GM21576 (cell line): ENCODE measurements around the gene CHL1.
"Not testable (repeated sequence)": the region's sequence is repeated elsewhere in the genome, so short reads cannot be mapped to it uniquely, and the experiment has no call there.

ENCODE experiments used
- ATAC-seq: cut with Tn5 transposase; IDR thresholded peaks from one replicate; pipeline ENCODE4 v1.9.1; 2021; ENCODE audit warnings: mild to moderate bottlenecking, moderate library complexity; ENCODE audit not compliant: unreplicated experiment

CHL1 gene

DNA sequence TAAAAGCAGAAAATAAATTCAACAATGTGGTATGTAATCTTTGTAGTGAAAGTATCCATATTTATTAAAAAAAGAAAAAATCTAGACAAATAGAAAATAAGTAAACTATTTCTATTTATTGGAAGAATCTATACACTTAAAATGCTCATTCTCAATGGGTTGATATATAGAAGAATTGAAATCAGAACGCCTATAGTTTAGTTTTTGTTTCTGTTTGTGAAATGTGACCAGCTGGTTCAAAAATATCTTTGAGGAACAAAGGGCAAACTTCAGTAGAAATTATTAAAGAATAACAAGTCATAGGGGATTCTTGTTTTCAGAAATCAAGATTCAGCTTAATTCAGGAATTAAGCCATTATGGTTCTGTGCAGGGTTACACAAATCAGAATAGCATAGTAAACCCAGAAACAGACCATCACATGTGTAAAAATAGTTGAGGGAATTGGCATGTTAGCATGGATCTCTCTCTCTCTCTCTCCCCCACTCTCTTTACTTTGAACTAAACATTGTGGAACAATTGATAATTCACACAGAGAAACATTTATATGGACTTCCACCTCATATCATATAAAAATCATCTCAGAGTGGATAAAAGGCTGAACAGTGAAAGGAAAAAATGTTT lies 134.0 kb downstream of the CHL1 start:
- ATAC-seq = no peak

DNA sequence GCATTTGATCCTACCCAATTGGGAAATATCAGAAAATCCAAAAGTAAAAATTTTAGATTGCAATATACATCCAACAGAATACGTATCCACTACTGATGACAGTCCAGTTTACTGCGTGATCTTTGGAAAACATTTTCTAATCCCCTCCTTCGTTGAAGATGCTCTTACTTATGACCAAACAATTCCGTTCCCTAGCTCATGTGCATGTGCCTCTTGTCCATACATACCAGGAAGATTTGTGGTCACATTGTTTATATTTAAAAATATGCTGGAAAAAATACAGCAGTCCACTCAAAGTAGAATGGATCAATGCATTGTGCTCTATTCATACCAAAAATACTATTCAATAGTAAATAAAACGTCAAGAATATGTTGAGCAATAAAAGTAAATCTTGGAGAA lies 135.3 kb downstream of the CHL1 start:
- no peak for ATAC-seq

DNA sequence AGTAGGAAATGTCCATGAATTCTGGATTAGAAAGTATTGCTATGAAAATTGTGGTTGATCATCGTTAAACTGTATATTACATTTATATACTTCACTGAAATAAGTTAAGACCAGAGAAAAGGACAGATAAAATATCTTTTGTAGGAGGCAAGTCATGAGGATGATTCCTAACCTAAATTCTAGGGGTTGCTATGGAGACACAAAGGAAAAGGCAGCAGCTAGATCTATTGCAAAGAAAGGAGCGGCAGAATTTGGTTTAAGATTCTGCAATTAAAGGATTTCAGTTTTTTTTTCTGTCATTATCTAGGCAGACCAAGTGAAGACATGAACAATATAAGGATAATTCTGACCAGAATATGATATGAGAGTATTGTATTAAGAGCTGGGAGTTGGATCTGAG lies 136.1 kb downstream of the CHL1 start:
- no peak for ATAC-seq

DNA sequence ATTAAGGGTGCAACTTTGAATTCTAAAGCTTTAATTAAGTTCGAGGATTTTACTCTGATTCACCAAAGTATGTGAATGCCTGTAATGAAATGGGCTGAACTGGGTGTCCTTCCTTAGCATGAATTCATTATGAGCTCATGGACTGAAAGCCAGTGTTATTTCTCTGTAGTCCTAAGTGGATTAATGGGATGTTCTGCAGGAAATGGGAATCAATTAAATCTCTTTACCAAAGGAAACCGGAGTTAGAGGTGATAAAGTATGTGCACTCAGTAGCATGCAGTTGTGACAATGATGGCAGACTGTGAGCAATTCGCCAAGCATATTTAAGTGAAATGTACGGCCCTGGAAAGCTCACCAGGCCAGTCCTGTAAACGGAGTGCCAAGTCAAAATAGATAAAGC lies 138.7 kb downstream of the CHL1 start:
- ATAC-seq = no peak

DNA sequence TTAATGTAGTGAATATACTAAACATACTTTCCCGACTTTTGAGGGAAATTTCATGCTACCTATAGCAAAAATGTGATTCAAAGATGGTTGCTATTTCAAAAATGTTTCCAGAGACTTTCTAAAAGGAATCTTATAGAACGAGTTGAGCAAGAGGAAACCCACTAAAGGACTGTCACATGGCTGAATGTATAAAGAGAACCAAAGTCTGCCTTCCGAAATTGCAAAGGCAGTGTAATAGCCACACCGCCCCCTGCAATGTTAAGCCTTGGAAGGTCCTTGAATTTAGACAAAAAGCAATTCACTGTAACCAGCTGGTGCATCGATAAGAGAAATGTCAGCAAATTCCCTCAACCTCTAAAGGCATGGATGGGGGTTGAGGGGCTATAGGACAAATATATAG lies 142.8 kb downstream of the CHL1 start:
- ATAC-seq = no peak

DNA sequence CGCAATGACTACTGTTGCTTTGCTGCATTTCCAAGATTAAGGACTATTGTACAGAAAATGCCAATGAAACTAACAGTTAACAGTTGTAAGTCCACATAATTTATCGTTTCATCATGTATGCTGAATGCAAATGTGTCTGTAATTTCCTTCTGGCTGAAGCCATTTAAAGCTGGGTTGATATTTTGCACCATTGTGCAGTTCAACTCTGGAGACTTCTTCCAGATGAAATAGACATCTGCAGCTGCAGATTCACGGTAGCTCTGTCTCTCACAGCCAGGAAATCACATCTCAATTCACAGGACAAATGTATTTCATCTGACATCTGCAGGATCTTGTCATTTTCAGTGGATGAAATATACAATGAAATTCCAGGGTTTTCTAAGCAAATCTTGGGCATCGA lies 145.4 kb downstream of the CHL1 start:
- no peak for ATAC-seq

DNA sequence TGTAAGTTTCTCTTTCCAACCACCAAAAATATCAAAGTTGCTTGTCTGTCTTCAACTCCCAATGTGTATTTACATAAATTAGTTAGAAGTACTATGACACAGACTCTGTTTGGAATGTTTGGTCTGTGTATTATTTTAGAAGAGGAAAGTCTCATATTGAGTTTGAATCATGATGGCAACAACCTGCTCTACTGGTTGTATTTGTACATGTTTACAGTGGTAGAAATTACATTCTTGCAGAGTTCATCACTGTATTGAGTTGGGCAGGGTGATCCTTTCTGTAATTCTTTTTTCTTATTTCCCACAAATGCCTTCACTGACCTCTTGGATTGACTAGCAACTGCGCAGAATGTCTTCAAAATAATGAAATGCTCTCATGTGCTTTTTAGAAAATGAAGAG lies 149.6 kb downstream of the CHL1 start:
- ATAC-seq = no peak

DNA sequence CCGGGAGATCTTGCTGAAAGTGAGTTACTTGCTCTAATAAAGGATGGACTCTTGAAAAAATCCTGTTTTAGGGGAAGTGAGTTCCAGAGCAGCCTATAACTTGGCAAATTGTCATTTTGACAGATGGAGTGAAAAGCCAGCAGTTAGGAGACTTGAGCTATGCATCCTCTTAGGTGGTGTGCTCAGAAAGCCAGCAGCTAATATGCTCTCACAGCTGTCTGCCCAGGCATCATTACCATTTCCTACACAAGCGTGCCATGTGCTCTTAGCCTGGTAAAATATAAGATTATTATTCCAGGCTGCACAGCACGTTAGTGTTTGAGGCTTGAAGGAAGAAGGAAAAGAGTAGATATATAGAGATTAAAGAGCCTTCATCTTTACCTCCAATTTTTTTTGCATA lies 151.0 kb downstream of the CHL1 start:
- no peak for ATAC-seq

DNA sequence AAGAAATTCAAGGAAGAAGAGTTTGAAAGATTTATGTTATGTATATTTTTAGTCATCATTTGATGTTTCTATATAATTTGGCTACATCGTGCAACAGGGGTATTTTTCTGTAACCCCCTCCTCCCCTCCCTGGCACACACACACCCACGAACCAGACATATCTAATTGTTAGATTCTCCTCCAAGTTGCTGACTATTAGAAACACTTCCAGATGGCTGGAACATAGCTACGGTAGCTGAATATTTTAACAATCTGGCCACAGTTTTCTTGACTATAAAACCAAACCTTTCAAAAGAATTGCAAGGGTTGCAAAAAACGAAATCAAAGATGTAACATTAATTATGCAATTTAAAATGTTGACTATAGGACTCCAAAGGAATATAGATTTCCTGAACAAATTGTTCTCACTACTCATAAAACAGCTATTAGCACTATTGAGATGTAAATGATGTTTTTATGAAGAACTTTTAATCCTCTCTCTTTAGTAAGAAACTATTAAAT lies 154.4 kb downstream of the CHL1 start:
- no peak for ATAC-seq

DNA sequence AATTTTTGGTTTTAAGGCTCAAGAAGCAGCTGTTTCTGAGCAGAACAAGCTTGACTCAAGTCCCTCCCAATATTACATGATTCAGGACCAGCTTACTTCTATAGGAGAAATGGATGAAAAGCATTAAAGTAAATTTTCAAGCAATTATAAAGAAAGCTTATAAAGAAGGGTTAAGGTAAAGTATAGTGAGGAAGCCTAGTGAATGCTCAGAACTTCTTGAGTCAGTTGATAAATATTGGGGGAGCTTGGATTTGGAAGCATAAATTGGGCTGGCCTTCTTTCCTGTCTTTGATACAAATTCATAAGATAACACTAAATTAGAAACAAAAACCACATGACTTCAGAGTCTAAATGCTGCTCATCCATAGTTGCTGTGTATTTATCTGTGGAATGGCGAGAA lies 156.0 kb downstream of the CHL1 start:
- ATAC-seq = no peak

DNA sequence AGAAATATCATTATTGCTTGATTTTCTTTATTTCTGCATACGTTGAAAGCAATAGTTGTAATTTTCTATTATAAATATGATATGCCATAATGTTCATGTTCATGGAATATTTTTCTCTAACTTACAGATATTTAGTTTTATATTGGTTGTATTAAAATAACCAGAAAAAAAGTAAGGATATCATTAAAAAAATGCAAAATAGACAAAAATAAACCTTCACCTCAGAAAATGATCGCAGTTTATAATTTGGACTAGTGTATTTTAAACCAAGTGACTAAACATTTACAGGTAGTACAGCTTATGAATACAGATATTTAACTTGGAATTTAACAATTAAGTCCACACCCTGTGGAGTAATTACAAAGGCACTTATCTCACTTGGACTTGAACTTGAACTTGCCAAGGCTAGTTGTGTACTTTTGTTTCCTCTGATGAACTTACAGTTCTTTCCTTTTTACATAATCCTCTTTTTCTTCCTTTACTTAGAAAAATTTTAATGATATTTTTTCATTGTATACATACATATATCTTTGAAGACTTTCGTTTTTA lies 156.7 kb downstream of the CHL1 start:
- no peak for ATAC-seq

DNA sequence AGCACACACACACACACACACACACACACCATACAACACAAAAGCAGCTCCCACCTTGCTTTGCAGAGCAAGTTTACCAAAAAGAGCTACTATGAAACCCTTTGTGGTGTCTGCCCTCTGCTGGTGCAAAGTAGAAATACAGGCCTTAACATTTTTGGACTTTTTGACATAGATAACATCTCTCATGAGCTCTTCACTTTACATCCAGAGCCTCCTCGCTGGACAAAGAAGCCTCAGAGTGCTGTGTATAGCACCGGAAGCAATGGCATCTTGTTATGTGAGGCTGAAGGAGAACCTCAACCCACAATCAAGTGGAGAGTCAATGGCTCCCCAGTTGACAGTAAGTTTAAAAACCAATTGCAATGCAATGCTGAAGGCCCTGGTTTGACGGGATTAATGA lies 157.9 kb downstream of the CHL1 start:
- peak; percentile 63 for ATAC-seq

DNA sequence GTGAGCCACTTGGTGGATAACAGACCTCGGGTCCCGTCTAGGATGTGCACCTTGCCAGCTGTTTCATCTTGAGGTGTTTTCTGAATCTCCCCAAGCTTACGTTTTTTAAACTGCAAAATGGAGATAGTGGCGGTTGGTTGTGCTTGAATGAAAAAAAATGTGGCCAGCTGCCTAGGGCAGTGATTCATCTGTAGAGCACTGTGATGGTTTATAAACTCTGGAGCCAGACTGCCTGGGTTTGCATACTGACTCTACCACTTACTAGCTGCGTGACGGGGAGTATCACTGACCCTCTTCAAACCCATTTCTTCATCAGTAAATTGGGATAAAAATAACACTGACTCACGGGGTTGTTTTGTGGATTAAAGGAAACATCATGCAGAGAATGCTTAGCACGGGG lies 159.1 kb downstream of the CHL1 start:
- peak; percentile 32 for ATAC-seq

DNA sequence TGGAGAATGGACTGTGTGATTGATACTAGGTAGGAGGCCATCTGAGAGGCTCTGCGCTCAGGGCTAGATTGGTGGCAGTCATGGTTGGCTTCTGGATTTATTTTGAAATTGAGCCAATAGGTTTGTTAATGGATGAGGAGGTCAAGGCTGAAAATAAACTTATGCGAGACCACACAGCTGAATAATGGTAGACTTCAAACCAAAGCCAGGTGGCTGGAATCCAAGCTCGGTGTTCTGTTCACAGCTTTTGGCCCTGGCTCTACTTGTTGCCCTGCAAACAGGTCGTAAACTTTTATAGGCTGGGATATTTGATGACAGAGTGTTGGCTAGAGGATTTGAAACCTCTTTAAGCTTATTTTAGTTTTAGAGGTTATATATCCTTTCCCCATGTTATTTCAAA lies 160.4 kb downstream of the CHL1 start:
- no peak for ATAC-seq

DNA sequence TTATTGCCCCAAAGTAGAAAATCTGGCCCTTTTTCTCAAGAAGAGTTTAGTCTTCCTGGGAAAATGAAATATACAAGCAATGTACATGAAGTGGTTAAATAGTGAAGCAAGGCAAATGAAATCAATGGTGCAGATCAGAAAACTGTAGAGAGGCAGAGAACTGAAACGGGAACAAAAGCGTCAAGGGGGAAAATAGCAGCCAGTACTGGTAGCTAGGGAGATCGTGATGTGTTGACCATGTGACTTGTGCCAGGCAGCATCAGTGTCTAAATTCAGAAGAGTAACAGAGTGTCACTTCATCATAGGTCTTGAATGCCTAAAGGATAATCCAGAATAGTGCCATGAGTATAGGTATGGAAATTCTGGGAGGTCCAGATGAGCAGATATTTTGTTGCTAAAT lies 163.1 kb downstream of the CHL1 start:
- ATAC-seq = peak; percentile 70

DNA sequence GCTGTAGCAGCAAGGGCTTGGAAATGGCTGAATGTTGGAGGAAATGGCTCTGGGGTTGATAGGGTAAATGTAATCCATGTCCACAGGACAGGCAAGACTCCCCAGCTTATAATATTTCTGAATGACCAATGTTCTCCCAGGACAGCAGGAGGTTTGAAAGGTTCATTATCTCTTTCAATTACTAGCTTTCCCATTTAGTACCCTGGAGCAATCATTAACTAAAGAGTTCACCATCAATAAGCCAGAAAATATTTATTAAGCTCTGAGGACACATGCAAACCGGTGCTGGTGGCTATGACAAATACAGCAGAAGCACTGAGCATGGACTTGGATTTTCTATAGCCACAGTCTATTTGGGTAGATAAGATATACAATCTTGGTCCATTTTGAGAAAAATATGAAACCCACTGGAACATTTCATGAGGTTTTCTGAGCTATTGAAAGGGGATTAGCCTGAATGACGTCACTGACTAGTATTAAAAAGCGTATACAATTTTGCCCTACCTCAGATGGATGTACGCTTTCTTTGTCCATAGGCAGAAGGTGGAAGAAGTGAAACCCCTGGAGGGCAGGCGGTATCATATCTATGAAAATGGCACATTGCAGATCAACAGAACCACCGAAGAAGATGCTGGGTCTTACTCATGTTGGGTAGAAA lies 166.2 kb downstream of the CHL1 start:
- no peak for ATAC-seq

DNA sequence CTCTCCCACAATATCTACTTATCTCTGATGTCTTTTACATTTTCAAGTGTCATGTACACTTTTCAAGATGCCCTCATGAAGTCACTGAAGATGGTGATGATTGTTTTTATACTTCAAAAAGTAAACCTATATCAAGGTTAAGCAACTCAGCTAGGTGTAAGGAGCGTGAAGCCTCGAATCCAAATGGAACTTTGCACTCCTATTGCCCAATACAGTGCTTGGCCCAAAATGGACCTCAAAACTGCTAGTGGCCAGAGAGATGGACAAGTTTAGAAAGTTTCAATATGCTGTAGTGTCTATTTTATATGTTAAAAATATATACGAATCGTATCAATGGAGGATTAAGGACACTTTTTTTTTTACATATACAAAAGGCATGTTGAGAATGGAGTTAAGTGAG lies 167.7 kb downstream of the CHL1 start:
- no peak for ATAC-seq

DNA sequence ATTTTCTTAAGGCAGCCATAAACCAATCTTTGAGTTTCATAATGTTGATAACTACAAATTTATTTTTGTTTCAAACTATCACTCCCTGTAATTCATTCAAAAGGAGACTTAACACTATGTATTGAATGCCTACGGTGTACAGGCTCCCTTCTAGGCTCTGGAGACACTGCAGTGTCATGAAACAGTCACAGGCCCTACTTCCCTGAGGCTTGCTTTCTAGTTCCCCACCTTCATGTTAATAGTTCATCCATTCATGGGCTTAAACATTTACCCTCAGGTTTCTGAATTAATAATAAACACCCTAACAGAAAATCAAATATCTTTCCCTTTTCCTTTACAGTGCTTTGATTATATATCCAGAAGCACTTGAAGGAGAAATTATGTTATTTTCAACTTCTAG lies 168.7 kb downstream of the CHL1 start:
- peak; percentile 72 for ATAC-seq

DNA sequence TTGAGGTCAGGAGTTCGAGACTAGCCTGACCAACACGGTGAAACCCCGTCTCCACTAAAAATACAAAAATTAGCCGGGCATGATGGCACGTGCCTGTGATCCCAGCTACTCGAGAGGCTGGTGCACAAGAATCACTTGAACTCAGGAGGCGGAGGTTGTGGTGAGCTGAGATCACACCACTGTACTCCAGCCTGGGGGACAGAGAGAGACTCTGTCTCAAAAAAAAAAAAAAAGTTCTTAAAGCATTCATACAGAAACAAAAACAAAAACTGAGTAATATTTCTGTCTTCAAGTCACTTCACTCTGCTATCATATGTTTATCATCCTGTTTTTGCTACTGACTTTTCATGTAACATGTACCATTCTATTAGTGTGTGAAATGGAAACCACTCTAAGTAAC lies 169.7 kb downstream of the CHL1 start:
- not testable (repeated sequence) for ATAC-seq

DNA sequence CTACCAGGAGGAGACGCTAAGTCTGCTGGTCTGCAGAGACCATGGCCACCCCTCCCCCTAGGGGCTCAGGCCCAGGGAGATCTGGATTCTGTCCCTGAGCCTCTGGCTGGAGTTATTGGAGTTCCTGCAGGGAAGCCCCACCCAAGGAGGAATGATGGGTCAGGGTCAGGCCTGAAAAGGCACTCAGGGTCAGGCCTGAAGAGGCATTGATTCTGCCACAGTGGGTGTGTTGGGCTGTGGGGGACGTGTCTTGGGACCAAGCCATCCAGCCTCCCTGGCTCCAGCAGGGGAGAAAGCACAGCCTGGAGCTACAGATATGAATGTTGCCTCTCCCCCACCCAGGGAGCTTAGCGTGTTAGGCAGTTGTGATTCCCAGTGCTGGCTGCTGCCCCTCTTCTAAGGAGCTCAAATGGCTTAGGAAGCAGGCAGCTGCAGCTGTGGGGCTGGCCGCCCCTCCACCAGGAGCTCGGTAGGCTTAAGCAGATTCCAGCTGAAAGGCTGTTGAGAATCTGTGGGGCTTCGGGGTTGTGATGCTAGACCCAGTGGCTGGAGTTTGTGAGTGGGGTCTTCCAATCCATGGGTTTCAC lies 176.7 kb downstream of the CHL1 start:
- no peak for ATAC-seq

DNA sequence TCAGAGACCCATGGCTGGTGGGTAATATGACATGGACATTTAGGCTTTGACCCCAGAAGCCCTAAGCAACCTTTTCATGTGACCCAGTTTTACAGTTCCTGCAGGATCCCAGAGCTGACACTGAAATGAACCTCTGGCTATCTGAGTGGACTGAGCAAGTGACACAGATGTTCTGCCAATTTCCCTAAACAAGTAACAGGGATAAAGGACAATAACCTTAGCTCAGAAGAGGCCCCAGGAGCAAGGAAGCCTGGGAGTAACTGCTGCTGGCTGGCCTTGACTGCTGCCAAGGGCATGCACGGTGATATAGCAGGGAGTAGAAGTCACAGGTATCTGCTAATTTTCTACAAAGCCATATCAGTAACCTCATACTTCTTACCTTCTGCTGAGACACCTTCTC lies 177.9 kb downstream of the CHL1 start:
- no peak for ATAC-seq

DNA sequence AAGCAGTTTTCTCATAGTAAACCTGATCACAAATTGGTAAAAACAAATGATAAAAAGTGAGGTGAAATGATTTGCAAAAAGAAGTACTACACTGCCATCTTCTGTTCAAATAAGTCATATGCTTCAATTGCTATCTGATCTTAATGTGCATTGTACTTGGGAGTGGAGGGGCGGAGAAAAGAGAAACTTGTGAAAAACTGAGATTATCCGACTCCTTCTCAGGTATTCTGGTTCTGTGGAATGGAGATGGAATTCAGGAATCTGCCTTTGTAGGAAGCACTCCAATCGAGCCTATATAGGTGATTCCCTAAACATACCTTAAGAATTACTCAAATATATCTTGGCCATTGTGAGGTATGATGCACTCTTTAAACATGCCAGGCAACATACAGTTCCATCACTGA lies 180.6 kb downstream of the CHL1 start:
- peak; percentile 65 for ATAC-seq
